Transverse colon (tissue), 4 donors: ENCODE results near the gene NT5C3B.

Experiments used
- POLR2AphosphoS5 ChIP-seq, 3 donors: sonication (generic); formaldehyde crosslinking; IDR thresholded peaks; one replicate each; pipeline ENCODE4 v1.6.1; 2016; ENCODE audit warnings: antibody characterized with exemption in 3 of 3
- TF ChIP-seq, protein P1 (sequence below), 5 experiments: fragments of 200-600 bp in 3 of 5; fragments of 450-650 bp in 2 of 5; sonication (generic) in 3 of 5; IDR thresholded peaks; 1 replicate in 2 of 5; 2 replicates in 3 of 5; pipeline ENCODE4 v1.5.1; 2016 to 2017; ENCODE audit warnings: antibody characterized with exemption in 5 of 5, inconsistent platforms in 3 of 5, mild to moderate bottlenecking in 2 of 5, moderate library complexity in 1 of 5

DNA sequence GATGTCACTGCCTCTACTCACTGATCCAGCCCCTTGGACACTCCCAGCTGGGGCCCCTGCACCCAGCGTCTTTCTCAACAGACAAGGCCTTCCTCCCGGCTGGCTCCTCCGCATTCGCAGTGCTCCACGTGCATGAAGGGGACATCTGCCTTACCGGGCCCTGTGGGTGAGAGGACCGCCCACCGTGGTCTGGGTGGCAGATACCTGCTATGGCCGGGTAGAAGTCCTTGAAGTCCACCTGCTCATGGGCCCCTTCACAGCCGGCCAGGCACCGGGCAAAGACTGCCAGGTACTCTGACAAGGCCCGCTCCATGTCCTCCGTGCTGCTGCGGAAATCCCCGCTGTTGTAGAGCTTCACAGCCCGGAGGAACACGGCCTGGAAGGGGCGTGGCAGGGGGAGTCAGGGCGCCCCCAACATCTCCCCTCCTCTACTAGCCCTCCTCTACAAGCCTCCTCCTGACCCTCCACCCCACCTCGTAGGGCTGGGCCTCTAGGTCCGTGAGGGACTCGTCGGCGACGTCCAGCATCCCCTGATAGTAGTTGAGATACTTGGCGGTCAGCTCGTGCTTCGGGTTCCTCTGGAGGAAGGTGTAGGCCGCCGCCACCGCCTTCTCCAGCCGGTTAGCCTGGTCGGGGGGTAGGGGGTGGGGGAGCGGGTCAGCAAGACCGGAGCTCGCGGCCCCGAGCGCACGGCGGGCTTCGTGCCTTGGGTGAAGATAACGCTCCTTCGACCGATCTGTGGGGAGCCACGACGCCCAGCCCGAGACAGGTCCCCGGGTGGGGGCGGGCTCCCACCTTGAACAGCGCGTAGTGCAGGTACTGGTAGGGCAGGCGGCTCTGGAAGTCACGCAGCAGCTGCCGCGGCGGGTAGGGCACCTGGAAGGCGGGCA lies 25.1 kb downstream of the NT5C3B start:
- TF ChIP-seq POLR2AphosphoS5 (IDR thresholded peaks at IDR 0.05): no peak
- TF ChIP-seq, protein P1, sequence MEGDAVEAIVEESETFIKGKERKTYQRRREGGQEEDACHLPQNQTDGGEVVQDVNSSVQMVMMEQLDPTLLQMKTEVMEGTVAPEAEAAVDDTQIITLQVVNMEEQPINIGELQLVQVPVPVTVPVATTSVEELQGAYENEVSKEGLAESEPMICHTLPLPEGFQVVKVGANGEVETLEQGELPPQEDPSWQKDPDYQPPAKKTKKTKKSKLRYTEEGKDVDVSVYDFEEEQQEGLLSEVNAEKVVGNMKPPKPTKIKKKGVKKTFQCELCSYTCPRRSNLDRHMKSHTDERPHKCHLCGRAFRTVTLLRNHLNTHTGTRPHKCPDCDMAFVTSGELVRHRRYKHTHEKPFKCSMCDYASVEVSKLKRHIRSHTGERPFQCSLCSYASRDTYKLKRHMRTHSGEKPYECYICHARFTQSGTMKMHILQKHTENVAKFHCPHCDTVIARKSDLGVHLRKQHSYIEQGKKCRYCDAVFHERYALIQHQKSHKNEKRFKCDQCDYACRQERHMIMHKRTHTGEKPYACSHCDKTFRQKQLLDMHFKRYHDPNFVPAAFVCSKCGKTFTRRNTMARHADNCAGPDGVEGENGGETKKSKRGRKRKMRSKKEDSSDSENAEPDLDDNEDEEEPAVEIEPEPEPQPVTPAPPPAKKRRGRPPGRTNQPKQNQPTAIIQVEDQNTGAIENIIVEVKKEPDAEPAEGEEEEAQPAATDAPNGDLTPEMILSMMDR (IDR thresholded peaks at IDR 0.05): no peak
